NB4 (cell line): ENCODE results near the gene ACSBG1.
"Not testable (repeated sequence)": the region's sequence is repeated elsewhere in the genome, so short reads cannot be mapped to it uniquely, and the experiment has no call there.

ENCODE experiments used
- DNase-seq: peaks from one replicate; pipeline ENCODE4 v3.0.0; 2010; ENCODE audit warnings: low read depth
- H3K4me3 ChIP-seq: one replicate; pipeline ENCODE4 v1.5.1; 2011; ENCODE audit warnings: mild to moderate bottlenecking, low read depth, low read length, moderate library complexity
- MYC ChIP-seq: IDR thresholded peaks from 2 replicates; pipeline ENCODE4 v1.6.1; 2011; ENCODE audit warnings: low read depth, low read length
- POLR2A ChIP-seq: IDR thresholded peaks from 2 replicates; pipeline ENCODE4 v1.6.1; 2011; ENCODE audit warnings: mild to moderate bottlenecking; ENCODE audit not compliant: insufficient read length; ENCODE audit errors: extremely low read depth
- TF ChIP-seq, protein P1 (sequence below): IDR thresholded peaks from 2 replicates; pipeline ENCODE4 v1.6.1; 2011; ENCODE audit warnings: low read depth, low read length
- TF ChIP-seq, protein P2 (sequence below): IDR thresholded peaks from one replicate; pipeline ENCODE4 v1.5.1; 2012; ENCODE audit warnings: low read depth, low read length

The ACSBG1 gene

DNA sequence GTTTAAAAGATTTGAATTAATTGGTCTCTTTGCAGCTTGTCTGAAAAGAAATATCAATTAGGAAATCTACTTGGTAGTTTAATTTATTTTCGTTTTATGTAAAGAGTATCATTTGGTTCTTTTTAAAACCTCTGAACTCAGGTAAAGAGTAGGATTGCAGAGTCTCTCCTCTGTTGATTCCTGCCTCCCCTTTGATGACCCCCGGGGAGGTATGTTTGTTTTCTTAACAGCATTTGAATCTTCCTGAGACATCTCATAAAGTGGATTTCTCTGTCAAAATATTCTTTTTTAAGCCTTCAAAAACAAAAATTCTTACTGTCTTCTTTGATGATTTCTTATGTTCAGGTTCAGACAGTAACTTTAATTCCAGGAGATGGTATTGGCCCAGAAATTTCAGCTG, 77.2 kb downstream of the ACSBG1 start:
- no peak overlapping the region for H3K4me3 ChIP-seq
- DNase-seq = no peak
- TF ChIP-seq, protein P1, sequence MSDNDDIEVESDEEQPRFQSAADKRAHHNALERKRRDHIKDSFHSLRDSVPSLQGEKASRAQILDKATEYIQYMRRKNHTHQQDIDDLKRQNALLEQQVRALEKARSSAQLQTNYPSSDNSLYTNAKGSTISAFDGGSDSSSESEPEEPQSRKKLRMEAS = no peak

DNA sequence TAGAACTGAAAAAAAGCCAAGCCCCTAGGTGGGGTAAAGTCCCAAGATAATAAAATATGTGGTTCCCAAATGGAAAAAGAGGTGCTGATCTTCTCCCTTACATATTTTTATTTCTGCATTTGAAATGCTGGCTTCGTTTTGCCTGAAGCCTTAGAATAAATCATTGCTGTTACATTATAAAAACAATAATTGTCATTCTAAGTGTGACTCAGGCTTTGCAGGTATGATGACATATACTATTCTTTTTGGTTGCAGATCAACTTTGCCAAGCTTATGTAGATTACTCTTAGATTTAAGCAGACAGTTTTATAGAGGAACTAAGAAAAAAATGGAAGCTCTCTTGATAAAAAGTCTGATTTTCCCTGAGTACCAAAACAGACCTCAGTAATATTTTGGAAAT, 77.7 kb downstream of the ACSBG1 start:
- TF ChIP-seq, protein P2, sequence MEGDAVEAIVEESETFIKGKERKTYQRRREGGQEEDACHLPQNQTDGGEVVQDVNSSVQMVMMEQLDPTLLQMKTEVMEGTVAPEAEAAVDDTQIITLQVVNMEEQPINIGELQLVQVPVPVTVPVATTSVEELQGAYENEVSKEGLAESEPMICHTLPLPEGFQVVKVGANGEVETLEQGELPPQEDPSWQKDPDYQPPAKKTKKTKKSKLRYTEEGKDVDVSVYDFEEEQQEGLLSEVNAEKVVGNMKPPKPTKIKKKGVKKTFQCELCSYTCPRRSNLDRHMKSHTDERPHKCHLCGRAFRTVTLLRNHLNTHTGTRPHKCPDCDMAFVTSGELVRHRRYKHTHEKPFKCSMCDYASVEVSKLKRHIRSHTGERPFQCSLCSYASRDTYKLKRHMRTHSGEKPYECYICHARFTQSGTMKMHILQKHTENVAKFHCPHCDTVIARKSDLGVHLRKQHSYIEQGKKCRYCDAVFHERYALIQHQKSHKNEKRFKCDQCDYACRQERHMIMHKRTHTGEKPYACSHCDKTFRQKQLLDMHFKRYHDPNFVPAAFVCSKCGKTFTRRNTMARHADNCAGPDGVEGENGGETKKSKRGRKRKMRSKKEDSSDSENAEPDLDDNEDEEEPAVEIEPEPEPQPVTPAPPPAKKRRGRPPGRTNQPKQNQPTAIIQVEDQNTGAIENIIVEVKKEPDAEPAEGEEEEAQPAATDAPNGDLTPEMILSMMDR = no peak
- no peak for TF ChIP-seq MYC
- TF ChIP-seq, protein P1 = no peak
- TF ChIP-seq POLR2A = no peak
- no peak overlapping the region for H3K4me3 ChIP-seq
- no peak for DNase-seq

DNA sequence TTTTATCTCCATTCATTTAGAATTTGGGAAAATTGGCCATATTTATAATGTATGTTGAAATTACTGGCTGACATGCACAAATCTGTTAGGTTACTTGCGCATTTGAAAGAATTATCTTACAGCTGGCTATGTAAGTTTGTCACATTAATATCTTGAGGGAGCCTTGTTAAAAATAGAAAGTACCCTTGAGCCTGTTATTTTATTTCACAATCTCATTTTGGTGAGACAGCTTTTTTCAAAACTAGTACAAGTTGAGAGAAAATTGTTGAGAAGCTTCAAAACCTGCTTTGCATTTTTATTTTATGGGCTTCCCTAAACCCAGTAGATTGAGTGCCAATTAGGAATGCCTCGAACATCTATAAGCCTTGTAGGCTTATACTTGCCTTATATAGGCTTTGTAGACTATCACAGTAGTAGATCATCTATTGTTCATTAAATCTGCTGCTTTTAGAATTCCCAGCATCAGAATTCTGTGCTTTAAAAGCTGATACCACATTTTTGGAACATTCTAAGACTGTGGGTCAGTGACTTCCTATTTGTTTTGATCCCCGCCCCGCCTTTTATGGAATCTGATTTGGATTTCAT, 78.9 kb downstream of the ACSBG1 start:
- TF ChIP-seq, protein P2 = no peak
- TF ChIP-seq MYC (no peak), POLR2A (no peak)
- TF ChIP-seq, protein P1 = no peak
- H3K4me3 ChIP-seq = no peak overlapping the region
- no peak for DNase-seq

DNA sequence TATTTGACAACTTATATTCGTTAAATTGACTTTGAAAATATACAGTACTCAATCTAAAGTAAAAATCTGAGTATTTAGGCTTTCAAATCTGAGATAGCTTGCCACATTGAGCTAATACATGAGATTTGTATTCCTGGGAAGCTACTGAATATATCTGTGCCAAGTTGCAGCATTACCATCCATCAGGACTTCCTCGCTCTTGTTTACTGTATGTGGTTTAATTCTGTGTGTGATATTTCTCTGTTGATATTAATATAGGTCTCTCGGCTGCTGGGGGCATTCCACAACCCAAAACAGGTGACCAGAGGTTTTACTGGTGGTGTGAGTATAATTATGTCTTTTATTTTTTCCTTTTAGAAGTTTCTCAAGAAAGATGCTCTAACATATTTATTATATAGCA, 79.4 kb downstream of the ACSBG1 start:
- no peak for DNase-seq
- no peak overlapping the region for H3K4me3 ChIP-seq
- TF ChIP-seq POLR2A (no peak), MYC (no peak)
- TF ChIP-seq, protein P1 = no peak
- TF ChIP-seq, protein P2 = no peak

DNA sequence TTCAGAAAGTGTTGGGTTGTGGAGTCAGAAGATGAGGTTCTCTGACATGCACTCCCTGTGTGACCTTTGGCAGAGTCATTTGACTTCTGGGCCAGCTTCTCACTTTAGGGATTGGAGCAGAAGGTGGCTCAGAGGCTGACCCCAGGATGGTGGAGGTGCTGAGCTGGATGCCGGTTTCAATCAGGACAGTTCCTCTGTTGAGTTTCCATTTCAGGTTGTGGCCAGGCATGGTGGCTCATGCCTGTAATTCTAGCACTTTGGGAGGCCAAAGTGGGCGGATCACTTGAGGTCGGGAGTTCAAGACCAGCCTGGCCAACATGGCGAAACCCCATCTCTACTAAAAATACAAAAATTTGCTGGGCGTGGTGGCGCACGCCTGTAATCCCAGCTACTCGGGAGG, 83.3 kb downstream of the ACSBG1 start:
- not testable (repeated sequence) for H3K4me3 ChIP-seq, DNase-seq

DNA sequence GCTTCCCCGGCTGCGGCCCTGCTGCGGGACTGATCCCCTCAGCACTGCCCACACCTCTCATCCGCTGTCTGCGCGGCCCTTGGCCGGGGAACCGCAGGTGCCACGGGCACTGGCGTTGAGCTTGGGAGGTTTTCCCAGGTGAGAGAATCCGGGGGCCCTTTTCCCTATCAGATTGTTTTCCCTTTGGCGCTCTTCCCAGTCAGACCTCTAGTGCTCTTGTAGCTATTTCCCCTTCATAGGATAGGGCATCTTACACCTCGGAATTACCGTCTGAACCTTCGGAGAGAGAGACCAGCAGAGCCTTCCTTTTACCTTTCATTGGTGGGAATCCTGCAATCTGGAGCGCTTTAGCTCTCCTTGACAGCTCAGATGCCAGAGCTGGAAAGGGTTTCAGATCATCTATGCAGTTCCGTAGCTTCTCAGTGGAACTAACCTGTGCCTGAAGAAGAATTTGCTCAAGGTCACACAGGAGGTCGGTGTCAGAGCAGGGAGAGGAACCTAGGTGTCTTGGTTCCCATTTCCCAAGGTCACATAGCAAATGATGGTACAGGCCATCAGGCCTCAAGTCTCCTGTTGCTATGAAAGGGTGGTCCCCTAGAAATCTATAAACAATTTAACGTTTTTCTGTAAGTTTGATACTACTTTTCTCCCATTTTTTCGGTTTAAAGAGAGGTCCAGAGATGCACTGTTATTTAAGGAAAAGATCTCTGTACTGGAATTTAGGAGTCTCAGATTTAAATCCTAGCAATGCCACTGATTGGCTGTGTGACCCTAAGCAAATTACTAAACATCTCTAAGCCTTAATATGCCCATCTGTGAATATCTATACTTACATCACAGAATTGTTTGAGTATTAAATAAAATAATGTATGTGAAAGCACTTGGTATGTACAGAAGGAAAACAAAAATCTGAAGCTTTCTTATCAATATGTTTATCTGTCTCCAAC, 84.3 kb downstream of the ACSBG1 start:
- TF ChIP-seq, protein P2 = no peak
- TF ChIP-seq, protein P1 = no peak
- TF ChIP-seq POLR2A = no peak
- H3K4me3 ChIP-seq = peak overlapping the region; percentile 82
- peak; percentile 27 for DNase-seq
